Raji (cell line): ENCODE data around the gene TKTL2.

Source experiments
- POLR2A ChIP-seq: IDR thresholded peaks from 2 replicates; pipeline ENCODE4 v1.6.1; 2011; ENCODE audit warnings: low read depth, low read length, control low read depth; ENCODE audit not compliant: insufficient read depth

The TKTL2 gene

GRCh38 chr4:163473576-163473975 is at the start of gene TKTL2:
TSS of gene TKTL2 (minus strand) at chr4:163473754. CDS start at chr4:163473734, 20 bp downstream.
- no peak for TF ChIP-seq POLR2A

GRCh38 chr4:163515198-163515597 is 41.6 kb upstream of the TKTL2 start:
- no peak for TF ChIP-seq POLR2A

GRCh38 chr4:163505374-163505773 is 31.8 kb upstream of the TKTL2 start:
- no peak for TF ChIP-seq POLR2A

- no peak for TF ChIP-seq POLR2A
Observed at GRCh38 chr4:163500586-163500985, 27.0 kb upstream of the TKTL2 start.

- 0 out of 2 replicates have a peak, but pooled peaks have one; percentile 31 for TF ChIP-seq POLR2A
Observed at GRCh38 chr4:163495900-163496299, 22.3 kb upstream of the TKTL2 start.

GRCh38 chr4:163494360-163495241 is 21.0 kb upstream of the TKTL2 start, which contains the start of gene TMA16:
TSS of gene TMA16 (plus strand) at chr4:163494690. CDS start at chr4:163494802, 112 bp downstream.
- peak; percentile 87 for TF ChIP-seq POLR2A

- no peak for TF ChIP-seq POLR2A
Observed at GRCh38 chr4:163493643-163494359, 20.2 kb upstream of the TKTL2 start.

GRCh38 chr4:163492951-163493504 is 19.5 kb upstream of the TKTL2 start:
- no peak for TF ChIP-seq POLR2A

GRCh38 chr4:163489929-163490328 is 16.4 kb upstream of the TKTL2 start:
- no peak for TF ChIP-seq POLR2A

GRCh38 chr4:163486321-163486720 is 12.8 kb upstream of the TKTL2 start:
- TF ChIP-seq POLR2A: no peak

- TF ChIP-seq POLR2A: no peak
Observed at GRCh38 chr4:163485589-163485988, 12.0 kb upstream of the TKTL2 start.

GRCh38 chr4:163484906-163485305 is 11.4 kb upstream of the TKTL2 start:
- no peak for TF ChIP-seq POLR2A

- TF ChIP-seq POLR2A: no peak
Observed at GRCh38 chr4:163482190-163482589, 8.6 kb upstream of the TKTL2 start.

- no peak for TF ChIP-seq POLR2A
Observed at GRCh38 chr4:163476761-163477438, 3.3 kb upstream of the TKTL2 start.

GRCh38 chr4:163474027-163474426 is 473 bp upstream of the TKTL2 start:
- TF ChIP-seq POLR2A: no peak
